Measurements from ENCODE around the gene AZIN2.

- TF ChIP-seq CTCF (IDR thresholded peaks at IDR 0.05; ENCODE audit: low read depth, low read length, missing input control): no peak
- no peak for TF ChIP-seq REST (IDR thresholded peaks at IDR 0.05)
- TF ChIP-seq YY1 (IDR thresholded peaks at IDR 0.05): no peak
- no peak for TF ChIP-seq EGR1 (IDR thresholded peaks at IDR 0.05; ENCODE audit: low read depth in 2 of 2)
These were observed 15.5 kb downstream of the AZIN2 start for GRCh38 chr1:33096363-33097005.

Data from liver (tissue), 3 donors.